ENCODE measurements around the gene NACC1. TPM values are rescaled to one million over a fixed set of nuclear protein-coding genes. Genes with fewer than 3 reads are reported as not detected.

Gene NACC1
- total and polyA plus RNA-seq, 11 donors: 28.7 to 88.2 (median 42.0) TPM

DNA sequence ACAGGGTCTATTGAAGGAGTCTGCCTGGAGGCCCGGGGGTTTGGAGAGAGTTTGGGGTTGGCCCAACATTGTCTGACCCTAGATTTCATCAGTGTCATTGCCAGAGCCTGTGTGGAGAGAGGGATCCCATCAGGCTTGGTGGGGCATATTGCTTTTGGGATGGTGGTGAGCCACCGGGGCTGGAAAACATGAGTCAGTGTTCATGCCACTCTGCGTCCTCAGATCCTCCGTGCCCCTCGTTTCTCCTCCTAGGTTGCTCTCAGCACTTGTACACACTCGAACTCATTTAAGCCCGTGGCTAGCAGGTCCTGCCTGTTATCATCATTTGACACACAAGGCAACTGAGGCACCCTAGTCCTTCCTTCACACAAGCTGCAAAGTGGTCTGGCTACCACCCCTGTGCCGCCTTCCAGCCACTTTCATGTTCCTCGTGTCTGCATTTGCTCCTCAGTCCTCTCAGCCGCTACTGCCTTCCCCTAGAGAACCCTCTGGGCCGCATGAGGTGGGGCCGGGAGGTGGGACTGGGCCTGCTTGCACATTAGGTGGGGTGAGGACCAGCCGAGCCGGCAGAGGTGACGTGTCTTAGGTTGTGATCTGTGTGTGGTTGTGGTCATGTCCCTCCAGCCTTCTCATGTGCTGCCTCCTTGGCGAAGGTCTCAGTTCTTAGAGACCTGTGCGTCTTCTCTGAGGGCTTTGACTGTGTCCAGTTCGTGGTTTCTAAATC, 3.6 kb downstream of the NACC1 start:
- 84 to 90% (median 87%) methylated on average over 15 to 18 of the region's 18 CpGs for WGBS, 4 donors
- H3K4me1 ChIP-seq: peaks cover 0 to 41% (median 25%) of the 10 kb centered on the region in 12 donors
- H3K27ac ChIP-seq: no peak overlapping the region
- DNase-seq (no peak), ATAC-seq (no peak)
- no peak overlapping the region for H3K4me3 ChIP-seq
- H3K36me3 ChIP-seq: peaks cover 0 to 13% (median 0%) of the 10 kb centered on the region in 9 donors
- intact Hi-C loops (cut with DNase I): no loop called here
- no peaks in the 10 kb centered on the region for H3K9me3 ChIP-seq
- TF ChIP-seq, protein P1, sequence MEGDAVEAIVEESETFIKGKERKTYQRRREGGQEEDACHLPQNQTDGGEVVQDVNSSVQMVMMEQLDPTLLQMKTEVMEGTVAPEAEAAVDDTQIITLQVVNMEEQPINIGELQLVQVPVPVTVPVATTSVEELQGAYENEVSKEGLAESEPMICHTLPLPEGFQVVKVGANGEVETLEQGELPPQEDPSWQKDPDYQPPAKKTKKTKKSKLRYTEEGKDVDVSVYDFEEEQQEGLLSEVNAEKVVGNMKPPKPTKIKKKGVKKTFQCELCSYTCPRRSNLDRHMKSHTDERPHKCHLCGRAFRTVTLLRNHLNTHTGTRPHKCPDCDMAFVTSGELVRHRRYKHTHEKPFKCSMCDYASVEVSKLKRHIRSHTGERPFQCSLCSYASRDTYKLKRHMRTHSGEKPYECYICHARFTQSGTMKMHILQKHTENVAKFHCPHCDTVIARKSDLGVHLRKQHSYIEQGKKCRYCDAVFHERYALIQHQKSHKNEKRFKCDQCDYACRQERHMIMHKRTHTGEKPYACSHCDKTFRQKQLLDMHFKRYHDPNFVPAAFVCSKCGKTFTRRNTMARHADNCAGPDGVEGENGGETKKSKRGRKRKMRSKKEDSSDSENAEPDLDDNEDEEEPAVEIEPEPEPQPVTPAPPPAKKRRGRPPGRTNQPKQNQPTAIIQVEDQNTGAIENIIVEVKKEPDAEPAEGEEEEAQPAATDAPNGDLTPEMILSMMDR (IDR thresholded peaks at IDR 0.05): no peak
- TF ChIP-seq POLR2A (IDR thresholded peaks at IDR 0.05): no peak
- no peaks in the 10 kb centered on the region for H3K27me3 ChIP-seq

DNA sequence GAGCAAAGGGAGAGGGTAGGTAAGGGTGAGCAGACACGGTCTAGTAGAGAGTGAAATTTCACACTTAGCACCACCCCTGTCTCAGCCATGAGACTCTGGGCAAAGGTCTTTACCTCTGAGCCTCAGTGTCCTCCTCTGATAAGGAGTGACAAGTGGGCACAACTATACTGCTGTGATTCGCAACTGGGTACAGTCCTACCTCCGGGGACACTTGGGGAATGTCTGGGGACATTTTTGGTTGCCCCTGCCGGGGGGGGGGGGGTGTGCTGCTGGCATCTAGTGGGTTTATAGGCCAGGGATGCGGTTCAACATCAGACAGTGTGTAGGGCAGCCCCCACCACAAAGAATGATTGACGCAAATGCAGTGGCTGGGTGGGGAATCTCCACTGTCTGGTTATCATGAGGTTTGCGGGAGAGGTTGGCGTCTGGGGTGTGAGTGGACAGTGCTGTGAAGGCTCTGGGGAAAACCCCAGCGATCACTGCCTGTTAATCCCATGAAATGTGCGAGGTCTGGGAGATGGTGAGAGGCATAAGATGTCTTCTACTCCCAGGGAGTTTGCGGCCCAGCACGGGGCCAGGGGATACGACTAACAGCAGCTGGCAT, 4.3 kb downstream of the NACC1 start:
- intact Hi-C loops (cut with DNase I): no loop called here
- Histone ChIP-seq H3K27me3 (no peaks in the 10 kb centered on the region), H3K9me3 (no peaks in the 10 kb centered on the region), H3K27ac (no peak overlapping the region), H3K4me1 (peaks cover 0 to 35% (median 20%) of the 10 kb centered on the region in 12 donors), H3K4me3 (no peak overlapping the region), H3K36me3 (peaks cover 0 to 14% (median 0%) of the 10 kb centered on the region in 9 donors)
- TF ChIP-seq, protein P1 (IDR thresholded peaks at IDR 0.05): no peak
- no peak for TF ChIP-seq POLR2A (IDR thresholded peaks at IDR 0.05)
- no peak for DNase-seq
- no peak for ATAC-seq
- 80 to 91% (median 87%) methylated on average over 9 to 13 of the region's 13 CpGs for WGBS, 4 donors

DNA sequence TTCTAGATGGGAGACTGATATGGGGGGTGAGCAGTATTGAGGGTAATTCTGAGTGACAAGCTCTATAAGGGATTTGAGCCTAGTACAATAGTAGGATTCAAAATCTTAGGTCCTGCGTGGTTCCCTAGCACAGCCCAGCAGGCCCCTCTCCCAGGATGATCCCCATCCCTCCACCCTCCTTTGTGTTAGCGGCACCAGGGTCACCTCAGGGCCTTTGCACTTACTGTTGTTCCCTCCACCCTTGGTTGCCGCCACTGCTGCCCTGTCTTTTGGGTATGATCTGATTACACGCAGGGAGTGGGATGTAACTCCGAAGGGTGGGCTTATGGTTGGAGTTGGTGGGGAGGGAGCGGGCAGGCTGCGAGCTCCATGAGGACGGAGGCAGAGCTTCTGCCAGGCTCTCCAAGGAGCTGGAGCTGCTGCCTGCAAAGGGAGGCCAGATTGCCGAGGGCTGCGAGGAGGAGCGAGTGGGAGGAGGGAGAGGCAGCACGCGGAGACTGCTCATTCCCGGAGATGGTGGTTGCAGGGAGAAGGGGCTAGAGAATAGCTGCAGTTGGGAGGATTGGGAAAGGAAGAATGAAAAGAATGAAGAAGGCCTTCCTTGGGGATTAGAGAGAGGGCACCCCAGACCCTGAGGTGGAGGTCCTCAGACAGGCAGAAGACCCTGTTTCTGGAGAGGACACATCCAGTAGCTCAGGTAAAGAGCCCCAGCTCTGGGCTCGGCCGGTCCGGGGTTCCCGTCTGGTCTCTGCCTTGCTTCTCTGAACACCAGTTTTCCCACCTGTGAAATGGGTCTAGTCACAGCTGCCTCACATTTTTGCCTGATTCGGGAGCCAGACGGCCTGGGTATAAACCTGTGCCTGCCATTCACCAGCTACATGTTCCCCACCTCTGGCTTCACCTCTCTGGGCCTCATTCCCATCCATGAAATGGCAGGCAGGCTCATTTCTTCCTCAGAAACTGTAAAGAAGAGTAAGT, 5.2 kb downstream of the NACC1 start:
- no peaks in the 10 kb centered on the region for H3K9me3 ChIP-seq
- no peak overlapping the region for H3K27ac ChIP-seq
- DNase-seq (no peak), ATAC-seq (no peak)
- H3K4me1 ChIP-seq: peaks cover 0 to 29% (median 16%) of the 10 kb centered on the region in 12 donors
- no peak overlapping the region for H3K4me3 ChIP-seq
- intact Hi-C loops (cut with DNase I): no loop called here
- TF ChIP-seq, protein P1 (IDR thresholded peaks at IDR 0.05): no peak
- no peak for TF ChIP-seq POLR2A (IDR thresholded peaks at IDR 0.05)
- 89 to 93% (median 91%) methylated on average over 20 of the region's 20 CpGs for WGBS, 4 donors
- peaks cover 0 to 14% (median 0%) of the 10 kb centered on the region in 9 donors for H3K36me3 ChIP-seq
- no peaks in the 10 kb centered on the region for H3K27me3 ChIP-seq

All from heart left ventricle (tissue), 16 donors.